Activated naive CD8-positive, alpha-beta T cell treated with anti-CD3 and anti-CD28 coated beads for 36 hours (primary cell): Measurements from ENCODE around the gene OR2AP1. TPM values are rescaled to one million over a fixed set of nuclear protein-coding genes. Genes with fewer than 3 reads are reported as not detected.
"Not testable (repeated sequence)": the region's sequence is repeated elsewhere in the genome, so short reads cannot be mapped to it uniquely, and the experiment has no call there.

Source experiments
- DNase-seq: peaks from one replicate; pipeline ENCODE4 v3.0.0; 2021
- H3K27ac Mint-ChIP-seq: one replicate; pipeline ENCODE4 v1.8.0; 2022; ENCODE audit warnings: mild to moderate bottlenecking, moderate library complexity, mixed read lengths
- H3K27me3 Mint-ChIP-seq: one replicate; pipeline ENCODE4 v1.8.0; 2022; ENCODE audit warnings: mild to moderate bottlenecking, mixed read lengths
- H3K36me3 Mint-ChIP-seq: one replicate; pipeline ENCODE4 v1.8.0; 2021; ENCODE audit warnings: mild to moderate bottlenecking, mixed read lengths
- H3K4me1 Mint-ChIP-seq: one replicate; pipeline ENCODE4 v1.8.0; 2021; ENCODE audit warnings: mixed read lengths
- H3K4me3 Mint-ChIP-seq: one replicate; pipeline ENCODE4 v1.8.0; 2022; ENCODE audit warnings: mild to moderate bottlenecking, moderate library complexity, mixed read lengths
- H3K9me3 Mint-ChIP-seq: one replicate; pipeline ENCODE4 v1.8.0; 2022; ENCODE audit warnings: mixed read lengths
- total RNA-seq, 2 experiments: library from RNA; stranded (reverse); gene quantifications; one replicate each; pipeline ENCODE4 v1.2.3, GENCODE V29; 2021

The OR2AP1 gene
- not detected for total RNA-seq

DNA sequence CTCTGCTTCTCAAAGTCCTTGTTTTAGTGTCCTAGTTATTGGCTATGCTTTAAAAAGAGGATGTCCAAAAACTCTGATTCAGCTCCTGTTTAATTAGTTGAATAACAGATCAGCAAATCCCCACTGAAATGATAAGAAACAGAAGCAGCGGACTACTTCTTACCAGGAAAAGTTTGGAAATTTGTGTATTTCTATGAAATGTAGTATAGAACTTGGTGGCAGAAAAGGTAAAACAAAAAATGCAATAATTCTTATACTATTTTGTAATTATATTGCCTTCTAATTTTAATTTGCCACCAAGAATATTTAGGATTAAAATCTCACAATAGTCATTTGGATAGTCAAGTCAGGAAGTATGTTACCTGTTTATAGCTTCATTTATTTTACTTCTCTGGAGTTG is at the start of gene OR2AP1:
Gene OR2AP1 (plus strand): TSS at position 301 of the 400 bp plus-strand sequence. CDS start 1,947 bp downstream, outside the sequence.
- Mint-ChIP-seq H3K27me3 (peaks cover 5% of the 10 kb centered on the region), H3K9me3 (peaks cover 21% of the 10 kb centered on the region), H3K36me3 (no peaks in the 10 kb centered on the region), H3K27ac (no peak within 1 kb of the TSS), H3K4me3 (no peak within 1 kb of the TSS), H3K4me1 (no peaks in the 10 kb centered on the region)
- no peak for DNase-seq

GRCh38 chr12:55548235-55548634 is 24.0 kb upstream of the OR2AP1 start:
- not testable (repeated sequence) for DNase-seq, H3K36me3 Mint-ChIP-seq, H3K9me3 Mint-ChIP-seq, H3K4me1 Mint-ChIP-seq, H3K4me3 Mint-ChIP-seq, H3K27ac Mint-ChIP-seq
- H3K27me3 Mint-ChIP-seq: peaks cover 26% of the 10 kb centered on the region

- no peaks in the 10 kb centered on the region for H3K36me3 Mint-ChIP-seq
- H3K9me3 Mint-ChIP-seq: no peaks in the 10 kb centered on the region
- no peak overlapping the region for H3K27ac Mint-ChIP-seq
- H3K4me3 Mint-ChIP-seq: no peak overlapping the region
- H3K4me1 Mint-ChIP-seq: no peaks in the 10 kb centered on the region
- DNase-seq: no peak
- H3K27me3 Mint-ChIP-seq: peaks cover 21% of the 10 kb centered on the region
Measured at GRCh38 chr12:55548756-55549155, 23.5 kb upstream of the OR2AP1 start.

DNA sequence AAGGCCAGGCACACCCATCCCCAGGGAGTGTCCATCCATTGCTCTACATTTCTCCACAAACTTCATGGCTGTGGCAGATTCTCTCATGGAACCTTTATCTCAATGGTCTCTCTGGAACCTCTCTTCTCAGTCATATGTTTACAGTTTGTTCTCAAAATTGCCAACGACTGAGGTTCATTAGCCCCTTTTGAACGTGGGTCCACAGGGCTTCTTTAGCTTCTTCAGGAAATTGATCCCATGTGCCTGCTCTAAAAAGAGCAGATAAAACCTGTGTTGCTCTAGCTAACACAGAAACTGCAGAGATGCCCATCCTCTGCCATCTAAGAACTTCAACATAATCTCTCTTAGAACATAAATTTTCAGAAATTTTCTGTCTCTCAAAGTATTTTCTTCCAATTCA is 23.0 kb upstream of the OR2AP1 start, which contains the start of gene OR6C4:
Gene OR6C4 (plus strand): TSS at position 301 of the 400 bp plus-strand sequence. CDS start 1,625 bp downstream, outside the sequence.
- Mint-ChIP-seq H3K4me3 (no peak within 1 kb of the TSS), H3K9me3 (no peaks in the 10 kb centered on the region), H3K27ac (no peak within 1 kb of the TSS), H3K4me1 (no peaks in the 10 kb centered on the region), H3K27me3 (peaks cover 24% of the 10 kb centered on the region), H3K36me3 (no peaks in the 10 kb centered on the region)
- DNase-seq: no peak

DNA sequence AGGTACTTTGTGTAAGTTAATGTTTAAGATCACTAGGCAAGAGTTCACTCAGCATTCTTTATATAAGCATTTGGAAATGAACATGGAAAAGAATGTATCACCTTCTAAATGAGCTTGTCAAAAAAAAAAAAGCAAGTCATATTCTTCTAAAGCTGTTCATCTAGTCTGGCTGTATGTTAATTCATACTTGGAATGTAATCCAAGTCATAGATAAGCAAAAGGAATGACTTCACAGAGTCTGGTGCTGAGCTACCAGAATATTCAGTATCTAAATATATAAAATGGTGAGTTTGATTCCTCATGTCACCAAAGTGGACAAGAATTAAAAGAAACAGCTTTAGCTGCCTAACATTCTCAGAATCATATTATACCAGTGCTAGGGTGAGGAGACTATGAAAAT is 18.0 kb upstream of the OR2AP1 start:
- H3K9me3 Mint-ChIP-seq: peaks cover 12% of the 10 kb centered on the region
- H3K4me1 Mint-ChIP-seq: no peaks in the 10 kb centered on the region
- no peak overlapping the region for H3K4me3 Mint-ChIP-seq
- peaks cover 21% of the 10 kb centered on the region for H3K27me3 Mint-ChIP-seq
- no peak overlapping the region for H3K27ac Mint-ChIP-seq
- no peak for DNase-seq
- no peaks in the 10 kb centered on the region for H3K36me3 Mint-ChIP-seq

DNA sequence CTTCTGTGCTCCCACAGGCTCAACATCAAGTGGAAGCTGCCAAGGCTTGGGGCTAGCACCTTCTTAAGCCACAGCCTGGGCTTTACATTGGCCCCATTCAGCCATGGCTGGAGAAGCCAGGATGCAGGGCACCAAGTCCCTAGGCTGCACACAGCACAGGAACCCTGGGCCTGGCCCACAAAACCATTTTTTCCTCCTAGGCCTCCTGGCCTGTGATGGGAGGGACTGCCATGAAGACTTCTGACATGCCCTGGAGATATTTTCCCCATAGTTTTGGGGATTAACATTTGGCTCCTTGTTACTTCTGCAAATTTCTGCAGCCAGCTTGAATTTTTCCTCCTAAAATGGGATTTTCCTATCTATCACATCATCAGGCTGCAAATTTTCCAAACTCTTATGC is 2.2 kb upstream of the OR2AP1 start:
- peaks cover 23% of the 10 kb centered on the region for H3K9me3 Mint-ChIP-seq
- not testable (repeated sequence) for H3K4me1 Mint-ChIP-seq, H3K4me3 Mint-ChIP-seq, H3K36me3 Mint-ChIP-seq, H3K27ac Mint-ChIP-seq, H3K27me3 Mint-ChIP-seq, DNase-seq

- H3K27ac Mint-ChIP-seq, DNase-seq, H3K36me3 Mint-ChIP-seq, H3K4me1 Mint-ChIP-seq, H3K27me3 Mint-ChIP-seq, H3K4me3 Mint-ChIP-seq: not testable (repeated sequence)
- H3K9me3 Mint-ChIP-seq: peaks cover 22% of the 10 kb centered on the region
Measured at GRCh38 chr12:55570689-55571088, 1.6 kb upstream of the OR2AP1 start.

GRCh38 chr12:55582066-55582465 is 9.8 kb downstream of the OR2AP1 start:
- Mint-ChIP-seq H3K27ac (no peak overlapping the region), H3K27me3 (peaks cover 29% of the 10 kb centered on the region), H3K4me3 (no peak overlapping the region), H3K9me3 (no peaks in the 10 kb centered on the region), H3K36me3 (peaks cover 2% of the 10 kb centered on the region), H3K4me1 (no peaks in the 10 kb centered on the region)
- no peak for DNase-seq

GRCh38 chr12:55585817-55586216 is 13.5 kb downstream of the OR2AP1 start:
- Mint-ChIP-seq H3K27me3 (peaks cover 42% of the 10 kb centered on the region), H3K9me3 (no peaks in the 10 kb centered on the region), H3K4me1 (no peaks in the 10 kb centered on the region), H3K4me3 (no peak overlapping the region), H3K36me3 (peaks cover 2% of the 10 kb centered on the region), H3K27ac (no peak overlapping the region)
- DNase-seq: no peak

GRCh38 chr12:55590152-55590551 is 17.9 kb downstream of the OR2AP1 start:
- H3K9me3 Mint-ChIP-seq, H3K27ac Mint-ChIP-seq, H3K4me1 Mint-ChIP-seq, H3K4me3 Mint-ChIP-seq, H3K36me3 Mint-ChIP-seq, DNase-seq: not testable (repeated sequence)
- peaks cover 38% of the 10 kb centered on the region for H3K27me3 Mint-ChIP-seq

DNA sequence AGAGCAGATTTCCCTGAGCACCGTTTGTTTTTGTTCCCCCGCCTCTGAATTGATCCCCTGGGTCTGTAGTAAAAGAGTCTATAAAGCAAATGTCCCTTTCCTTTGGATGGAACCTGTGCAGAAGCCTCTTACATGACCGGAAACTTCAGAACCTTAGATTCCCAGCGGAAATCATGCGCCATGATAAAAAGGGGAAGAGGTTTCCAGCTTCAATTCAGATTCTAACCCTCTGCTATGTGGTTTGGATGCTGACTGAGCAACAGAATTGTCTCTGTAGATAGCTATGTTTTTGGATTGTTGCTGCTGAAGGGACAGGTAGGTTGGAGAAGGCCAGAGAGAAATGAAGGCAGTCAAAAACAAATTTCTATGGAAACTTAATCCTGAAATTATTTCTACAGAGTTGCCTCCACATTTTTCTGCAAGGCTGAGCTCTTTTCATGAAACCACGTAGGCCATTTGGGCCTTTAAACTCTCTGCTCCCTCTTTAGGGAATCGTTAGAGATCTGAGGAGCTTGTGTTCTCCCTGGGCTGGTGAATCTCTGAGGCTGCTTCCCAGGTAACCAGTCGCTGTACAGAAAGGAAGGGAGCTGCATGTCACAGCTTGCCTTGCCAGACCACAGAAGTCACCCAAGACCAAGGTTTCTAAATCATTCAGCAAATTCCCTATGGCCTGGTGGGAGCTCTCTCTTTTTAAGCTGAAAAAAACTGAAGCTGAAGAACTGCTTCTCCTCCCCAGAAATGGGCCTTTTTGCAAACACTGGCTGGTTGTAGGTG is 35.7 kb downstream of the OR2AP1 start:
- Mint-ChIP-seq H3K27me3 (peaks cover 40% of the 10 kb centered on the region), H3K36me3 (no peaks in the 10 kb centered on the region), H3K9me3 (no peaks in the 10 kb centered on the region)

DNA sequence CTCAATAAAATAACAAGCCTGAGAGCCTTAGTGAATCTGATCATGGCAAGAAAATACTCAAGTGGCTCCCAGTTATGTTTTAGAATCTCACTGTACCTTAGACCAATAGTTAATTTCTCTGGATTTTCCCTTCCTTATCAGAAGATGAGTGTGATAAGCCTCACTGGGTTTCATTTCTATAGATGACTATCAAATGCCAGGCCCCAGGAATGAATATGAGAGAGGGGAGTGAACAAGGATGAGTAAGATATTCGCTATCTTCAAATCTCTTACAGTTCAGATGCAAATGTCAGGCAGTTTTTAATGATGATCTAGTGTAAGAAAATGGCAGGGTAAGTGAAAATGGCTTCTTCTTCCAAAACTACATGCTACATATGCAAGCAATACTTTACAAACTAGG is 38.3 kb downstream of the OR2AP1 start:
- Mint-ChIP-seq H3K4me3 (no peak overlapping the region), H3K9me3 (peaks cover 9% of the 10 kb centered on the region), H3K27me3 (peaks cover 25% of the 10 kb centered on the region), H3K36me3 (no peaks in the 10 kb centered on the region), H3K27ac (no peak overlapping the region), H3K4me1 (peaks cover 4% of the 10 kb centered on the region)
- DNase-seq: no peak

More for the DNA sequence above, 35.7 kb downstream of the OR2AP1 start:
- Mint-ChIP-seq H3K27ac (no peak overlapping the region), H3K4me1 (peaks cover 4% of the 10 kb centered on the region), H3K4me3 (no peak overlapping the region)
- DNase-seq: no peak

DNA sequence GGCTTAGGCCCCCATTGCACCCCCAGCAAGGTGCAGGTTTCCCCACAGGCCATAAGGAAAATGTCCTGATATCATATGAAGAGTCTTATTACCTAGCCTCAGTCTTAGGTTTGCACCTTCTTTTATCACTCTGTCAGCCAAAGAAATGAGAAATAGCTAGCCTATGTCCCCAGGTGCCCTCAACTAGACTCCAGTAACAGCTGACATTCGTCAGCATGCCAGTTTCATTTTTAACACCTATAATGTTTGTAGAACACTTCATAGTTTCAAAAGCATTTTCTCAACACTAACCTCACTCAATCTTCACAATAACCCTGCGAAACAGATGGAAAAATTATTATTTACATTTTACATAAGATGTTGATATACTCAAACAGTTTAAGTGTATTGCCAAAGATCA is 40.4 kb downstream of the OR2AP1 start:
- peaks cover 6% of the 10 kb centered on the region for H3K36me3 Mint-ChIP-seq
- no peak overlapping the region for H3K4me3 Mint-ChIP-seq
- H3K9me3 Mint-ChIP-seq: peaks cover 24% of the 10 kb centered on the region
- H3K27ac Mint-ChIP-seq: no peak overlapping the region
- H3K27me3 Mint-ChIP-seq: peaks cover 29% of the 10 kb centered on the region
- H3K4me1 Mint-ChIP-seq: peaks cover 4% of the 10 kb centered on the region
- no peak for DNase-seq

DNA sequence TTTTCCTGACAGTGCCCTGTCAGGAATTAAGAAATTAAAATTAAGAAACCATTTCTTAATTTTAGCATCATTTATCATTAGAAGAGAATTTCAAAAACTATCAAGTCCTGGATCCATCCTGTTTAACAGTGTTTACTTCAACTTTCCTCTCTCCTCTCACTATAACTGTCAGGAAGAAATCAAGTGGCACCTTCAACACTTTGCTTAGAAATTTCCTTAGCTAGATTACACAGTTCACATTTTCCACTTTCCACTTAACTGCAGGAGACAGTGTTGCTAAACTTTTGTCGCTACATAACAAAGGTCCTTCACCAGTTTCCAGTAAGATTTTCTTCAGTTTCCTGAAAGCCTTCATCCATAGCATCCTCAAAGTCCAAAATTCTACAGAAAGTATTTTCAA is 42.5 kb downstream of the OR2AP1 start:
- Mint-ChIP-seq H3K4me3 (no peak overlapping the region), H3K27me3 (peaks cover 28% of the 10 kb centered on the region), H3K36me3 (peaks cover 6% of the 10 kb centered on the region), H3K27ac (no peak overlapping the region), H3K4me1 (peaks cover 5% of the 10 kb centered on the region), H3K9me3 (peaks cover 24% of the 10 kb centered on the region)
- DNase-seq: no peak

- Mint-ChIP-seq H3K36me3 (peaks cover 6% of the 10 kb centered on the region), H3K27me3 (peaks cover 43% of the 10 kb centered on the region), H3K9me3 (peaks cover 24% of the 10 kb centered on the region), H3K27ac (no peak overlapping the region), H3K4me3 (no peak overlapping the region), H3K4me1 (peaks cover 11% of the 10 kb centered on the region)
- peak; percentile 29 for DNase-seq
Measured at GRCh38 chr12:55619354-55620138, 47.3 kb downstream of the OR2AP1 start.
